Measurements from ENCODE around the gene PLCD1.
"Not testable (repeated sequence)": the region's sequence is repeated elsewhere in the genome, so short reads cannot be mapped to it uniquely, and the experiment has no call there.

Gene PLCD1

GRCh38 chr3:37997791-37998370, 31.6 kb downstream of the PLCD1 start:
- DNase-seq = peak; percentile 24

GRCh38 chr3:37997342-37997741, 32.1 kb downstream of the PLCD1 start:
- no peak for DNase-seq

GRCh38 chr3:37996785-37997301, 32.6 kb downstream of the PLCD1 start:
- peak; percentile 80 for DNase-seq

GRCh38 chr3:37995652-37996641, 33.5 kb downstream of the PLCD1 start:
- peak; percentile 22 for DNase-seq

- no peak for DNase-seq
Observed at GRCh38 chr3:37994639-37994972, 34.8 kb downstream of the PLCD1 start.

DNA sequence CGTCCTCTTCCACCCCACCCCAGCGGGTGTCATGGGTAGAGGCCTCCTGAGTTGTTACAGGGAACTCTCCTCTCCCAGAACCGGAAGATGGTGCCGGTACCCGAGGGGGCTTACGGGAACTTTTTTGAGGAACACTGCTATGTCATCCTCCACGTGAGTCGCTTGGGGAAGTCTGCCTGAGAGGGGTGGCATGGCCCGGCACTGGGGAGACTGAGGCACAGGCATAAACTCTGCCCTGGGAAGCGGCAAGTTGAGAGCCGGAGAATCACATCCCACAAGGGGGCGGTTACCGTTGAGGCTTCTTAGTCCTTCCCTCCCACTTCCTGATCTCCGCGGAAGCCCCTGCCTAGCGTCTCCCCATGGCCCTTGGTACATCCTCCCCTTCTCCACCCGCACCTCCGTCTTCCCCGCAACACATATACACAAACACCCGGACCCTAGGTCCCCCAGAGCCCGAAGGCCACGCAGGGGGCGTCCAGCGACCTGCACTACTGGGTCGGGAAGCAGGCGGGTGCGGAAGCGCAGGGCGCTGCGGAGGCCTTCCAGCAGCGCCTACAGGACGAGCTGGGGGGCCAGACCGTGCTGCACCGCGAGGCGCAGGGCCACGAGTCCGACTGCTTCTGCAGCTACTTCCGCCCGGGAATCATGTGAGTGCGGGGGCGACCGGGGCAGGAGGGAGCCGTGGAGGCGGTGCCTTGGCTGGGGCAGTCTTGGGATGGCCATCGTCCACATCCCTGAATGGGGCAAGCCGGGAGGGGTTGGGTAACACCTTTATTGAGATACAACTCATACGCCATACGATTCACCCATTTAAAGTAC, 35.4 kb downstream of the PLCD1 start:
- DNase-seq = peak; percentile 62

- no peak for DNase-seq
Observed at GRCh38 chr3:37993460-37993819, 36.0 kb downstream of the PLCD1 start.

- peak; percentile 14 for DNase-seq
Observed at GRCh38 chr3:37993067-37993455, 36.4 kb downstream of the PLCD1 start.

GRCh38 chr3:37992271-37993066, 37.0 kb downstream of the PLCD1 start:
- DNase-seq = peak; percentile 14

DNA sequence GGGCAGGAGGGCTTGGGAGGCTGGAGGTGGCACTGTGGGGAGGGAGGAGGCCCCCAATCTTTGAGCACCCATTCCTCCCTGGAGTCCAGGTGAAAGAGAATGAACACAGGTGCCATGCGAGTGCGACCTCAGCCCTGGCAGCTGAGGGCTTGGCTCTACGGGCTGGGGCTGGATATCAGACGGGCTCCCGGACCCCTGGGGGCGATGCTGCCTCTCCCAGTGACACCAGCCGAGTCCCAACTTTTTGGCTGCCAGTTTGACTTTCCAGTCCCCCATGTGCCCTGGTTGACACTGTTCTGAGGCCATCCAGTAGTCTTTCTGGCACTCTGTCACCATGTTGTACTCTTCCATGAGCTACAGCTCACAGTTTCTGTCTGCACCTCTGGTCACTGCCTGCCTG, 37.6 kb downstream of the PLCD1 start:
- DNase-seq = peak; percentile 17

DNA sequence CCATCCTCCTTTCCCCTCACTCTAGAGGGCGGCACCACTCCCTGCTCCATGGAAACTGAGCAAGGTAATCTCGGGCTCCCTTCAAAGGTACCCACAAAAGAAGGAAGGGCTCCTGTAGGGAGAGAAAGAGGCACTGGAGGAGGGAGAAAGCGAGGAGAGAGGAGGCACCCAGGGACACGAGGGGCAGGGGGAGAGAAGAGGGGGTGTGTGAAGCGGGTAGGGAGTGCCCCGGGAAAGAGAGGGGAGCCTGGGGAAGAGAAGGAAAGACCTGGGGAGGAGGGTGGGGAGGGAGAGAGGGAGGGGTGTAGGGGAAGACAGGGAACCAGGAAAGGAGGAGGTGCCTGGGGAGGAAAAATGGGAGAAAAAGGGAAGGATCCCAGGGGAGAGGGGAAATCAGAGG, 38.3 kb downstream of the PLCD1 start:
- DNase-seq = no peak

DNA sequence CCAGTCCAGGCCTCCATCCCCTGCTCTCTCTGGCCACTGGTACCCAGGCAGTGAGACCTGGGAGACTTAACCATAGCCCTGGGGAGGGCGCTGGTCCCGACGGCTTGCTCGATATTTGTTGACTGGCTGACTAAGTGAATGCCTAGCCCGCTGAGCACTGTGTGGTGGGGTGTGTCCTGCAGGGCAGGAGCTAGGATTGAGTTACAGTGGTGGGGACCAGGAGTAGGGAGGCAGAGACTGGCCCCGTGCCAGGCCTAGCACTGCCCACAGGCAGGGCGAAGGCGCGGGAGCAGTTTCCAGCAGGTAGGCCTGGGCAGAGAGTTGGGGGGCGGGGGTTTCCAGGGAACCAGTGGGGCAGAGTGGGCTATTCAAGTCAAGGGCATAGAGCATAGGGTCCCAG, 38.9 kb downstream of the PLCD1 start, which contains the start of gene VILL:
TSS of gene VILL (plus strand) at position 260 of the 400 bp plus-strand sequence. CDS start 2,887 bp downstream, outside the sequence.
- DNase-seq = peak; percentile 8

DNA sequence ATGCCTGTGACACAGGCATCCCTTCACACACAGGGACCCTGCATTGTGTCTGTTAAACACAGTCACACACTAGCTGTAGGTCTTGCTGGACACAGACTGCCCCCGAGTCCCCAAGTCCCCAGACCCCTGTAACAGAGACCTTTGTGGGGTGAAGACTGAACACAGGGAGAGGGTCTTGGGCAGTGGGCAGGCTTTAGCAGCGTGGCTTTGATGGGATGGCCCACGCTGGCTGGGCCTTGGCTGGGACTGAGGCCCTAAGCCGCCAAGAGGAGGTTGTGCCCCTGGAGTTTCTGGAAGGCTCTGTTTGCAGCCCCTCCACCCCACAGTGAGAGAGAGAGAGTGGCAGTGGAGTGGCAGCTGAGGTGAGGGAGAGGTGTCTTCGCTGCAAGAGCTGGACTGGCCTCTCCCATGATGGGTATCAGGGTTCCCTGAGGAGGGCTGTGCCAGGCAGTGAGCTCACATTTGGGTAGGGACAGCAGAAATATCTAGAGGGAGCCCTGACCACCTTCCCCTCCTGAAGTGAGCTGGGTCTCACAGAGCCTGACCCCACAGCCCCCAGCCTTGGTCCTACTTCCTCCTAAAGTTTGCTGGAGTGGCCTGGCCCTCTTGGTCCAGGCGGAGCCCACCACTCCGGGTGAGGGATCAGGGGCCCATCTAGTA, 39.5 kb downstream of the PLCD1 start:
- DNase-seq = no peak

GRCh38 chr3:37988931-37989525, 40.4 kb downstream of the PLCD1 start:
- no peak for DNase-seq

- not testable (repeated sequence) for DNase-seq
Observed at GRCh38 chr3:37988376-37988775, 41.1 kb downstream of the PLCD1 start.

- no peak for DNase-seq
Observed at GRCh38 chr3:37987751-37988179, 41.7 kb downstream of the PLCD1 start.

- DNase-seq = no peak
Observed at GRCh38 chr3:37987315-37987697, 42.1 kb downstream of the PLCD1 start.

- DNase-seq = peak; percentile 10
Observed at GRCh38 chr3:37986479-37987314, 42.7 kb downstream of the PLCD1 start.

DNA sequence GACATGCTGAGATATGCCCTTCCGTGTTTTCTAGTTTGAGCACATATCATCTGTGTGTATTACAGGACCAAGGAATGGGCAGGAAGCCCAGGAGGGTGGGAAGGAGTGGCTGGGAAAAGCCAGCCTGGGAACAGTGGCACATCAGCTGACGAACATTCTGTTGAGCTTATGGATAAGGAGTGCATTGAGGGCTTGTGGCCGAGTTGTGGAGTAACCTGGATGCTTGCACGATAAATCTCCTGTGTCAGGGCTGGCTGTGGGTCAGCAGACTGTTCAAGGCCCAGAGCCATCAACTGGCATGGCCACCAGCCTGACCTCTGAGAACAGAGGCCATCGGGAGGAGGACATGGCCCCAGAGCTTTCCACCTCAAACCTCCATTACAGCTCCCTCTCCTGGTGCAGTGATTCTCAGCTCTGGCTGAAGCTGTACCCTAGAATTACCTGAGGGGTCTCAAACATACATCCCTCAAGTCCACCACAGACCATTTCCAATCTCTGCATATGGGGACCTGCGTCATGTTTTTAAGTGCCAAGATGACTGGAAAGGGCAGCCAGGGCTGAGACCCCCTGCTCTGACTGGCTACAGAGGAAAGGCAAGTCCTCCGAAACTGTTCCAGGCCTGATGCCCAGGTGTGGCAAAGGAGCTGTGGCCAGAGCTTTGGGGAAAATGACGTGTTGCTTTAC, 43.7 kb downstream of the PLCD1 start:
- DNase-seq = no peak

GRCh38 chr3:37984596-37984995, 44.8 kb downstream of the PLCD1 start:
- no peak for DNase-seq

Data from activated T-cell treated with anti-CD3 and anti-CD28 coated beads, Interleukin-2, amount 50 U/mL, for 1 hour (primary cell).